Inferior parietal cortex (tissue), 1 donor: Measurements from ENCODE around the gene CT55.
"Not testable (repeated sequence)": the region's sequence is repeated elsewhere in the genome, so short reads cannot be mapped to it uniquely, and the experiment has no call there.

Experiments
- DNase-seq: peaks from one replicate; pipeline ENCODE4 v3.0.0-alpha.2; 2016; ENCODE audit errors: extremely low spot score

Gene CT55, protein sequence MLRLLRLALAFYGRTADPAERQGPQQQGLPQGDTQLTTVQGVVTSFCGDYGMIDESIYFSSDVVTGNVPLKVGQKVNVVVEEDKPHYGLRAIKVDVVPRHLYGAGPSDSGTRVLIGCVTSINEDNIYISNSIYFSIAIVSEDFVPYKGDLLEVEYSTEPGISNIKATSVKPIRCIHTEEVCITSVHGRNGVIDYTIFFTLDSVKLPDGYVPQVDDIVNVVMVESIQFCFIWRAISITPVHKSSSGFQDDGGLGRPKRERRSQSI

DNA sequence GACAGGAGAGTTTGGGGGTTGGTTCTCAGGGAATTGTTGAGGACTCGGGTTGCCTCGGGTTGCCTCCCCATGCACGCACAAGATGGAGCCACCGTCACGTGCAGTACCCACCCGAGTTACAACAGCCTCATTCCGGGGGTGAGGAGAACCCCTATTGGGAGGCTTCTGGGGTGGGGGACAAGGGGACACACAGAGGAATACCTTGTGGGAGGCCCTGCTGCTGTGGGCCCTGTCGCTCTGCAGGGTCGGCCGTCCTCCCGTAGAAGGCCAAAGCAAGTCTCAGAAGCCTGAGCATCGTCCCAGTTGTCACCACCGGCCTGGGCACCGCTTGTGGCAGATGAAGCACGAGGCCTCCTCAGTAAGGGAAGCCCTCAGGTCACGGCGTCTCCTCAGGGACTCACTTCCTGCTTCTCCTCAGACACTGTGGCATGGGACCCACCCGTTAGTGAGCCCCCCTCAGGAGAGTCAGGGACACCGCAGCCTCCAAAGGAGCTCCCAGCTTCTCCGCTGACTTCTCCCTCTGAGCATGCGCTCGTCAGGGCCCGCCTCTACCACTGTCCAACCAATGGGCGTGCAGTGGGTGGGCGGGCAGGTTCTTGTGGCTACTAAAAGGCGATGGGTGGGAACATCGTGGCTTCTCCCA, at the start of gene CT55:
Gene CT55 (minus strand): TSS at position 522 of the 643 bp plus-strand sequence. CDS start 227 bp downstream, at position 295.
- DNase-seq = no peak

GRCh38 chrX:135213200-135213844, 42.1 kb upstream of the CT55 start:
- no peak for DNase-seq

- DNase-seq = not testable (repeated sequence)
Measured at GRCh38 chrX:135206427-135206826, 35.2 kb upstream of the CT55 start.

DNA sequence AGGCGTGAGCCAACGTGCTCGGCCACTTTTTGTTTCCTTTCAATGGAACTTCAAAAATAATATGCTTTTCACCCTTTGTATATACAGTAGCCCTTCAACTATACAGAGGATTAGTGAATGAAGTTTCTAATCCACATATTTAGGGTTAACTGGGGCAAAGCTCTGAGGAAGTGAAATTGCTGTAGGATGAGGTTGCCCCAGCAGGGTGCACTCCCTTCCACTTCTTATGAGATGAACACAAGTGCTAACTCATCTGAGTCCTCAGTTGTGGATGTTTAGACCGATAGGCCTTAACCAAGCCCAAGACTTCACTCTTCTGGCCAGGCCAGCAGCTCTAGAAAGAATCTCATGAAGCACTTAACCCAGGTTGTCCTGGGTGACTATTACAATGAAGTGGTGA, 29.1 kb upstream of the CT55 start:
- no peak for DNase-seq

DNA sequence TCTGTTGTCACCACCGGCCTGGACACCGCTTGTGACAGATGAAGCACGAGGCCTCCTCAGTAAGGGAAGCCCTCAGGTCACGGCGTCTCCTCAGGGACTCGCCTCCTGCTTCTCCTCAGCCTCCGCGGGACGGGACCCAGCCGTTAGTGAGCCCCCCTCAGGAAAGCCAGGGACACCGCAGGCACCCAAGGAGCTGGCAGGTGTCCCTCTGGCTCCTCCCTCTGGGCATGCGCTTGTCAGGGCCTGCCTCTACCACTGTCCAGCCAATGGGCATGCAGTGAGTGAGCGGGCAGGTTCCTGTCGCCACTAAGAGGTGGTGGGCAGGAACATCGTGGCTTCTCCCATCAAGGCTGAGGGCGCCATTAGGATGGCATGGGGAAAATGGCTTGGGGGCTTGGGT, 23.5 kb upstream of the CT55 start:
- DNase-seq = no peak

DNA sequence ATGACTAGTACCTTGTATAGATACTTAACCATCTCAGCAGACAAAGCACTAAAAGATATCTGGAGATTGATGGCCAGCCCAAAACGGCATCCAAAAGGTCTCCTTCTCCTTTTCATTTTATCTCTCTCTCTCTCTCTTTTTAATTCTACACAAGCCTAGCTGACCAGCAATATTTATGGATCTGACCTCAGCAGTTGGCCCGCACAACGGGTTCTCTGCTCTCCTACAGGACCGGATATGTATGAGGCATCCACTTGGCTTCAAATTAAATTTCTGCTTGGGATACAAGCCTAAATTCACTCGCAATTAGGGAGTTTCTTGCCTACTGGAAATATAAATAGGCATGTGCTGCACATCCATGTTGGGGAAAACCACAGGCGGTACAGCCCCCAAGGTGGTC, 22.5 kb upstream of the CT55 start:
- DNase-seq = no peak

- no peak for DNase-seq
Measured at GRCh38 chrX:135191838-135192237, 20.6 kb upstream of the CT55 start.

DNA sequence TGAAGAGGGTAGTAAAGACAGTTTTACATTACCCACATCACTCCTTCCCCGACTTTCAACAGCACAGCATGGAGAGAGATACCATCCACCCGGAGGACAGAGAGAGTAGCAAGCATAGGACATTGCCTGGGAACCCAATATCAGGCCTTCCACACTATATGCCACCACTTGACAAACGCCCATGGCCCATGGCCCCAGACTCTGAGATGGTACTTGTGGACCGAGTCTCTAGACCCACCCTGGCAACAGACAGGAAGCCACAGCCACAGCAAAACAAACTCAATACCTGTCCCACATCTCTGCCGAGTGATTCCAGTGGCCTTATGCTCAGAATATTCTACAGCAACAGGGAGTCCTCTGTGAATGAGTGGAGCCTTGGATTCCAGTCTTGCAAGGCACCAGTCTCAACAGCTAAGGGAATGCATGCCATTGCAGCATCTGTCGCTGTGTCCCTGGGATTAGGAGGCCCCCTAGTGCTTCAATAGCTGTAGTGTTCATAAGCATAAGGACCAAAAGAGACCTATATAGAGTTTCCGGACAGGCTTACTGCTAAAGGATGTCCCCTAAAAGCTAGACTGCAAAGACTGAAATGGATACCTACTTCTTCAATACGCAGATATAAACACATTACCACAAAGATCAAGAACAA, 14.7 kb upstream of the CT55 start:
- DNase-seq = peak; percentile 18

DNA sequence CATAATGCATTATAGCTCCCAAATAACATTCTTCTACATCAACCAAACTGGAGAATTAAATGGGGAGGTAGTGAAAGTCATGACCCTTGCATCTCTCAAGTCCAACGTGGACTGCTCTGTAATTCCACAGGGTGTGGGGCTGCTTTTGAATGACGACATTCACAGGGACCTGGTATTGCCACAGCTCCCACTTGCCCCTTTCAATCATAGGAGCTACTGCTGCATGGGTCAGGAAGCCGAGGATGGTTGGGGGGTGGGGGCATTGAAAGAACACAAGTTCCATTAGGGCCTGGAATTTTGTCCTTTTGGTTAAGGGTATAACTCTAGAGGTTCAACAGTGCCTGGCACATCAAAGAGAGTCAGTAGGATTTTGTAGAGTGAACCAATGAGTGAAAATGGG, 7.4 kb upstream of the CT55 start:
- no peak for DNase-seq

- DNase-seq = no peak
Measured at GRCh38 chrX:135170468-135170867, 730 bp downstream of the CT55 start.

GRCh38 chrX:135169534-135169933, 1.7 kb downstream of the CT55 start:
- DNase-seq = not testable (repeated sequence)

DNA sequence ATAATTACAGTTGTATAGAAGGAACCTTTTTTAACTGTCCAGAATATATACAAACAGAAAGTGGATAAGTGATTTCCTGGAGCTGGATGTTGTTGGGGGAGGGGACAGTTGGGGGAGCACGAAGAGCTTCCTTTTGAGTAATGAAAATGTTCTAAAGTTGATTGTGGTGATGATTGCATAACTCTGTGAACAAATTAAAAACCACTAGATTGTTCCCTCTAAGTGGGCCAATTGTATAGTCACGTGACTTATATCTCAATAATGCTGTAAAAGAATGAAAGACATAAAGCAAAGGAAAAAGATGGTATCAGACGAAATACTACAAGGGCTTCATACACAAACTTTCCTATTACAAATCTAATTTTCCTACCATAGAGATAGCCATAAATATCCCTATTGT, 2.7 kb downstream of the CT55 start:
- no peak for DNase-seq

- not testable (repeated sequence) for DNase-seq
Measured at GRCh38 chrX:135154688-135155087, 16.5 kb downstream of the CT55 start.

- not testable (repeated sequence) for DNase-seq
Measured at GRCh38 chrX:135126145-135126544, 45.1 kb downstream of the CT55 start.

- not testable (repeated sequence) for DNase-seq
Measured at GRCh38 chrX:135120056-135120576, 51.1 kb downstream of the CT55 start, which contains the start of gene ETDB. Gene ETDB (minus strand): TSS chrX:135120526. CDS start chrX:135119261, 1,265 bp downstream.

DNA sequence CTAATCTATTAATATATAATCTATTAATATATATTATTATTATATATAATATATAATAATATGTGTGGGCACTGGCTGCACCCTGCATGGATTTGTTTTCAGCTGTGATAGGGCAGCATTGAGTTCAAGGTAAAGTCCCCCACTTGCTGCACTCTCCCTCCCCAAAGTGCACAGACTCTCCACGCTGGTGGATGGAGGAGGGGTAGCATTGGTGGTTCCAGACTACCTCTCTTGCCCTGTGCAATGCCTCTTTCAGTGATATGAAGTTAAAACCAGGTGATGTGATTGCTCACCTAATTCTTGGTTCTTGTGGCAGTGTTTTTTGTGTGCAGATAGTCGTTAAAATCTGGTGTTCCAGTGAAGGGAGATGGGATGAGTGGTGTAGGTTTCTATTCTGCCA, 55.1 kb downstream of the CT55 start:
- not testable (repeated sequence) for DNase-seq

- DNase-seq = no peak
Measured at GRCh38 chrX:135114392-135114791, 56.8 kb downstream of the CT55 start.

GRCh38 chrX:135112743-135113142, 58.5 kb downstream of the CT55 start:
- no peak for DNase-seq

DNA sequence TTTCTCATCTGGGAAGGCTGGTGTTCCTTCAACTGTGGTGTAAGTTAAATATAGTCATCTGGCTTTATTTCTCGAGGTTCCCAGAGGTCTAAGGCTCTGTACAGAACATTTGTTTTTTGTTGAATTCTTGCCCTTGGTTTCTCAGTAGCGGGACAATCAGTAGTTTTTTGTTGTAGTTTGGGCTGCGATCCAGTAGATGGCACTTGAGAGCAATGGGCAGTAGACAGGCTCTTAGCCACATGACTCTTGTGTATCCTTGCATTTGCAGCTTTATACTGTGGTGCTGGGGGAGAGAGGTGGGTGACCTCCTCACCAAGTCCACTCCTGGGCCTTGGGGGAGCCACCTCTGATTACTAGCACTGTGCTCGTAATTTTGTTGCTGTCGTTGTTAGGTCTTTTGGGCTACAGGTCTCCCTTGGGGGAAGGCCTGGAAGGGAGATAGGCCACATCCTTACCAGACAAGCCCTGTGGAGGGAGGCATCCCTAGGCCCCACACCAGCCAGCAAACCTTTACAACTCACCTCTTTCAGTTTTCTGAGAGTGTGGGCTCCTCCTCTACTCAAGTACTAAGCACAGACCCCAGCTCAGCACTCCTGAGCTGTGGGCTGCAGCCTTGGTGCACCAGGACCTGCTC, 59.0 kb downstream of the CT55 start:
- DNase-seq = peak; percentile 32

- no peak for DNase-seq
Measured at GRCh38 chrX:135109554-135109953, 61.6 kb downstream of the CT55 start.
